ENCODE data around the gene KRT83.

KRT83 gene

DNA sequence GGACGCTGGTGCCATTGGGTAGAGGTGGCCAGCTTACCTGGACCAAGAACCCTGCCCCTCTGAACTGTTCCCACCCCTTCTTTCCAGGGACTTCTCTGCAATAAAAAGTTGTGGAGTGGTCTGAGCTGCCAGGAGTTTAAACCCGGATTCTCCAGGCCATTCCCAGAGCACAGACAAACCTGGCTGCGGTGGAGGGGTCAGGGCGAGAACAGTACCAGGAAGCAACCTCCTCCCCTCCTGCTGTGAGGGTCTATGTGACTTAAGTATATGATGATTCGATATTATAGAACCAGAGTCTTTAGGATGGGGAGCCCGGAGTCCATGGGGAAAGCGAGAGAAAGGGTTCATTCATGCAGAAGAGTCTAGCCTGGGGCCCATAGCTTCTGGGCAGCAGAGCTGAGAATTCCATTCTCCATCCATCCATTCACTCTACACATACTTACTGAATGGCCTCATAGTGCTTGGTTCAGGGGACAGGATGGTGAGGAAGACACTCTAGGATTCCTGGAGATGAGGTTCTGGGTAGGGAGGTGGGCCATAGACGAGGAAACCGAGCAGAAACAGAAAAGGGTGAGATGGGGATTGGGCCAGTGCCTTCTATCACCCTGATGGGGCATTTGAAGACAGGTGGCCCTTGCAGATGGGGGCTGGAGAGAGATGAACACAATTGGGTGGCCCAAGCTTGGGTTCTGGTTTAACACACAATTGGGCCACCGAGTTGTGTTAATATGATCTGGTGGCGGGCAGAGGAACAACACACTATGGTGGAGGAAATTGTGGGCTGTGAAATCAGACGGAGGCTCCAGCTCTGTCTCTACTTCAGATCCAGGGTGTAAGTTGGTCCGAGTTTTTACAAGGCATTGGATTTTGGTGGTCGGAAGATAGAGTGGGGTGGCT is 41.5 kb downstream of the KRT83 start:
- no peak overlapping the region for H3K4me3 ChIP-seq (ENCODE audit: low read depth, low read length)
- DNase-seq (ENCODE audit: low read depth): no peak
- TF ChIP-seq, protein P1, sequence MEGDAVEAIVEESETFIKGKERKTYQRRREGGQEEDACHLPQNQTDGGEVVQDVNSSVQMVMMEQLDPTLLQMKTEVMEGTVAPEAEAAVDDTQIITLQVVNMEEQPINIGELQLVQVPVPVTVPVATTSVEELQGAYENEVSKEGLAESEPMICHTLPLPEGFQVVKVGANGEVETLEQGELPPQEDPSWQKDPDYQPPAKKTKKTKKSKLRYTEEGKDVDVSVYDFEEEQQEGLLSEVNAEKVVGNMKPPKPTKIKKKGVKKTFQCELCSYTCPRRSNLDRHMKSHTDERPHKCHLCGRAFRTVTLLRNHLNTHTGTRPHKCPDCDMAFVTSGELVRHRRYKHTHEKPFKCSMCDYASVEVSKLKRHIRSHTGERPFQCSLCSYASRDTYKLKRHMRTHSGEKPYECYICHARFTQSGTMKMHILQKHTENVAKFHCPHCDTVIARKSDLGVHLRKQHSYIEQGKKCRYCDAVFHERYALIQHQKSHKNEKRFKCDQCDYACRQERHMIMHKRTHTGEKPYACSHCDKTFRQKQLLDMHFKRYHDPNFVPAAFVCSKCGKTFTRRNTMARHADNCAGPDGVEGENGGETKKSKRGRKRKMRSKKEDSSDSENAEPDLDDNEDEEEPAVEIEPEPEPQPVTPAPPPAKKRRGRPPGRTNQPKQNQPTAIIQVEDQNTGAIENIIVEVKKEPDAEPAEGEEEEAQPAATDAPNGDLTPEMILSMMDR (IDR thresholded peaks at IDR 0.05; ENCODE audit: control insufficient read depth, extremely low read depth, insufficient read depth): no peak

DNA sequence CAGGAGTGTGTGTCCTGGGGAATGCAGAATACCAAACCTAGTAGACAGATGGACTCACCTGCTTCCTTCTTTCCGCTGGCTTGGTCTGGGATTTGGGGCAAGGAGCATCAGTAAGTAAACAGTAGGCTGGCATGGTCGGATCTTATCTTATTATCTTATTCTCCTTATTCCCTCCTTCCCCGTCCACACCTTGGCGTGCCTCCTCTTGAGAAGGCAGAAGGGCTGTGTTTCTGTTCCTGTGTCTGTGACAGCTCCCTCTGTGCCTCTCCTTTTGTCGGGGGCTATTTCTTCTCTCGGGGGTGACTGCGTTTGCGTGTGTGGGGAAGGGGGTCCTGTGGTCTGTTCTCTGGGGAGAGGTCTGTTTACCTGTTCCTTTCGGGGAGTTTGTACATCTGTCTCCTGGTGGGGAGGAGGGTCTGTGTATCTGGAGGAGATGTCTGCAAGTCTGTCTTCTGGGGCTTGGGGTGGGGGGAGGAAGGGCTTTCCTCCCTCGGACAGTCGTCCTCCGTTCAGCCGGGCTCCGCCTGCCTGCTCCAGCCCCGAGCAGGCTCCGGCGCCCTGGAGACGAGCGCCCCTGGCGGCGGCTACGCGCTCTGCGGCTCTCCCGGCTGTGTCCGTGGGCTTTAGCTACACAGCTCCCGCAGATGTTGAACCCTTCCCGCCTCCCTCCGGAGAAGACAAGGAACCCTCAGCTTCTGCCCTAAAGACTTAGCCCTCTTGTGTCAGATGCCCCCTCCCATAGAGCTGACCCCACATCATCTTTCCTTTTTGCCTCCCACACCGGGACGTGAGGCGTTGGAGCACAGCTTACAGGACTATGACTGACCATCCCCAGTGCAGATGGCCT is 42.4 kb downstream of the KRT83 start:
- TF ChIP-seq, protein P1 (IDR thresholded peaks at IDR 0.05; ENCODE audit: control insufficient read depth, extremely low read depth, insufficient read depth): peak; percentile 95
- peak; percentile 54 for DNase-seq (ENCODE audit: low read depth)
- peak overlapping the region; percentile 43 for H3K4me3 ChIP-seq (ENCODE audit: low read depth, low read length)

DNA sequence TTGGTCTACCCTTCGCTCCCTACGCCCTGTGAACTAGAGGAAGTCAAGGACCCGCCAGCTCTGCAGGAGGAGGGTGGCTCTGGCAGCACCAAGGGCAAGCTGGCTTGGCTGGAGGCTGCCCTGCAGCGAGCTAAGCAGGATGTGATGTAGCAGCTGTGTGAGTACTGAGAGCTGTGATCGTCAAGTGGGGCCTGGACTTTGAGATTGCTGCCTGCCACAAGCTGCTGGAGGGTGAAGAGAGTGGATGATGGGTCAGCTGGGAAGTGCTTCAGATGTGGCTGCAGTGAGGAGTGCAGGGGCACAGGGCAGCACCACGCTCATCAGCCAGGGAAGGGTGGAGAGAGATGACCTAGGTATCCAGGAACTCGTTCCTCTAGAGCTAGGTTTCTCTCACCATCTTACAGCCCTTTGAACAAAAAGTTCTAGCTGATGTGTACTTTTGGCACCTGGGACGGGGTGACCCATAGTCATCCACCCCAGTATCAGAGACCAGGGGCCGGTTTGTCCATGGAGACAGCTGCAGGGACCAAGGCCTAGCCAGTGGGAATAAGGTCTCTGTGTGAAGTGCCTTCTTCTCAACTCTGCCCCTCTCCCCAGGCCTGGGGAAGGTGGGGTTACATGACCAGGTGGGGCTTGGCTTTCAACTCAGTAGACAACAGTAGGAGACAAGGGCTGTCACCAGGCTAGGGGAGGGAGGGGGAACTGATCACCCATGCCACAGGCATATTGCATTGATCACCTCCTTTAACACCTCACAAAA is 43.5 kb downstream of the KRT83 start:
- DNase-seq (ENCODE audit: low read depth): no peak
- no peak overlapping the region for H3K4me3 ChIP-seq (ENCODE audit: low read depth, low read length)
- TF ChIP-seq, protein P1 (IDR thresholded peaks at IDR 0.05; ENCODE audit: control insufficient read depth, extremely low read depth, insufficient read depth): no peak

DNA sequence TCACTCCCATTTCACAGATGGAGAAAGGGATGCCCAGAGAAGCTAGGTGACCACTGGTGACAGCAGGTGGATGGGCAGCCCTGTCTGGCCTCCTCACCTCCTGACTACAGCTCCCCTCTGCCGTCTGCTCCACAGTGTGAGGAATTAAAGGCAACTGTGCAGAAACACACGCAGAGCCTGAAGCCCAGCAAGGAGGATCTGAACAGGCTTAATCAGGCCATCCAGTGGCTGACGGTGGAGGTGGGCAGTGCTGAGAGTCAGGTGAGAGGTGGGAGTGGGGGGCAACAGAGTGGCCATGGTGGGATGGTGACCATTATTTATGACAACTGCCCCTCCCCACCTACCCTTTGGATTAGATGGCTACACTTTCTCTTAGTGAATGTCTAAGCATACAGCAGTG is 45.5 kb downstream of the KRT83 start:
- no peak for DNase-seq (ENCODE audit: low read depth)
- H3K4me3 ChIP-seq (ENCODE audit: low read depth, low read length): no peak overlapping the region
- TF ChIP-seq, protein P1 (IDR thresholded peaks at IDR 0.05; ENCODE audit: control insufficient read depth, extremely low read depth, insufficient read depth): no peak

DNA sequence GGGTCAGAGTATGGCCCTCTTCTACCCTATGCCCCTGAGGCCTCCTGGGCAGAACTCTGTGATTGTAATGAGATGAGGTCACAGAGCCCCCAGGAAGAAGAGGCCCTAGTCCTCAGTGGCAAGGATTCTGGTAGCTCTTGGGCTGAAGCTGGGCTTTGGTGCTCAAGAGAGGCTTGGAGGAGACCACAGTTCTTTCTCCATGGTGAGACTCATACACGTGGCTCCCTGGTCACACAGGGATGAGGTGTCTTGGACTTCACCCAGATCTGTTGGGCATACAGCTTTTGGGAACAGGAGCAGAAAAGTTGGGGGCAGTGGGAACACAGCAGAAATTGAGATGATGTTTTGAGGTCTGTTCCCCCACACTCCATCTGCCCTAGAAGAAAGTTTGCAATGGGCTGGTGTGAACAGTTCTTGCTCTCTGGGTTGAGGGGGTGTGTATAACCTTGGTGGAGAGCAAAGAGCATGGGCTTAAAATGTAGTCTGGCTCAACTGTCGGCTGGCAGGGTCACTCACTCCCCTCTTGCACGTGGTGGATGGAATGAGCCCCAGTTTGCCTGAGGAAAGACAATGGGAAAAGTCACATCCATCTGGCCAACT is 46.6 kb downstream of the KRT83 start, which contains the start of gene KRT86:
Gene KRT86 (plus strand): TSS at position 125 of the 600 bp plus-strand sequence. CDS start 27,272 bp downstream, outside the sequence.
- DNase-seq (ENCODE audit: low read depth): no peak
- TF ChIP-seq, protein P1 (IDR thresholded peaks at IDR 0.05; ENCODE audit: control insufficient read depth, extremely low read depth, insufficient read depth): no peak
- no peak within 1 kb of the TSS for H3K4me3 ChIP-seq (ENCODE audit: low read depth, low read length)

DNA sequence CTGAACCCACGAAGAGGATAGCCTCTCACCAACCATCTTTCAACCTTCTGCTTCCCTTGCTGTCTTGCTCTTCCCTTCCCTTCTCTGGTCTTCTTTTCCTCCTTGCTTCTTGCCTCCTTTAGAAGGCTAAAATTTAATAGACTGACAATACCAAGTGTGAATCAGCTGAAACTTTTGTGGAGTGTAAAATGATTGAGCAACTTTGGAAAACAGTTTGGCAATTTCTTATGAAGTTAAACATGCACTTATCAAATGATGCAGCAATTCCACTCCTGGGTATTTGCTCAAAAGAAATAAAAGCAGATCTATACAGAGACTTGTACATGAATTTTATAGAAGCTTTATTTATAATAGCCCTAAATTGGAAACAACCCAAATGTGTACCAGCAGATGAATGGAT is 50.0 kb downstream of the KRT83 start:
- peak; percentile 1 for DNase-seq (ENCODE audit: low read depth)
- TF ChIP-seq, protein P1 (IDR thresholded peaks at IDR 0.05; ENCODE audit: control insufficient read depth, extremely low read depth, insufficient read depth): no peak
- H3K4me3 ChIP-seq (ENCODE audit: low read depth, low read length): no peak overlapping the region
